ENCODE results near the gene AGTPBP1. TPM values are rescaled to one million over a fixed set of nuclear protein-coding genes. Genes with fewer than 3 reads are reported as not detected.

Gene AGTPBP1
- total and polyA plus RNA-seq, 2 experiments from 2014 or later: 31.4 to 58.0 TPM

DNA sequence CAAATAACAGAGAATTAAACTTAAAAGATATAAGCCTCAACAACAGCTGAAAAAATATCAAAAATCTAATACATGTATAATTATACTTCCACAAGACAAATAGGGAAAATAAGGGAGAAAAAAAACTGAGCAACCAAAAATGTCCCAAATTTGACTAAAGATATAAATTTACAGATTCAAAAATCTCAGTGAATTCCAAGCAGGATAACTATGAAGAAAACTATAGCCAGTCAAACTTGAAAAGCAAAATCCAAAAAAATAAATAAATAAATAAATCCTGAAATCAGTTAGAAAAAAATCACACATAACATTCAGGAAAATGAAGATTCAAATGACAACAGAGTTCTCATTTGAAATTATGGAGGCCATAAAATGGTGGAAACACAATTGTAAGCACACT, 56.7 kb downstream of the AGTPBP1 start (continued):
- TF ChIP-seq ZNF462 (CRISPR knock-in tag; IDR thresholded peaks at IDR 0.05) (no peak), POLR2AphosphoS5 (IDR thresholded peaks at IDR 0.05; ENCODE audit: low read depth) (no peak), ZNF331 (CRISPR knock-in tag; IDR thresholded peaks at IDR 0.05; ENCODE audit: low read depth) (no peak), STAT1 (IDR thresholded peaks at IDR 0.05; ENCODE audit: unreplicated experiment) (no peak)

DNA sequence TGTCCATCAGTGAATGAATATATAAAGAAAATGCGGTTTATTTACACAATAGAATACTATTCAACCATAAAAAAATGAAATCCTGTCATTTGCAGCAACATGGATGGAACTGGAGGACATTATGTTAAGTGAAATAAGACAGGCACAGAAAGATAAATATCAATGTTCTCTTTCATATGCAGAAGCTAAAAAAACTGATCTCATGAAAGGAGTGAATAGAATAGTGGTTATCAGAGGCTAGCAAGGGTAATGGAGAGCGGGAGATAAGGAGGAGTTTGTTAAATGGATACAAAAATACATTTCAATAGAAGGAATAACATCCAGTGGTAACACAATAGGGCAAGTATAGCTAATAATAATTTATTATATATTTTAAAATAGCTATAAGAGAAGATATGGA, 65.0 kb downstream of the AGTPBP1 start:
- H3K4me3 ChIP-seq: no peak overlapping the region
- H3K27me3 ChIP-seq (ENCODE audit: insufficient read depth): no peaks in the 10 kb centered on the region
- H3K27ac ChIP-seq (ENCODE audit: low read depth): no peak overlapping the region
- H3K9me3 Mint-ChIP-seq: no peaks in the 10 kb centered on the region
- no peaks in the 10 kb centered on the region for H3K27me3 Mint-ChIP-seq (ENCODE audit: insufficient read depth, low read depth, poor library complexity)
- no peaks in the 10 kb centered on the region for H3K79me2 ChIP-seq (replicated peaks; ENCODE audit: insufficient read depth)
- H3K9me2 ChIP-seq (ENCODE audit: insufficient read depth): no peaks in the 10 kb centered on the region
- no peak overlapping the region for H3K4me3 Mint-ChIP-seq
- H3K27ac Mint-ChIP-seq: no peak overlapping the region
- no peak for ATAC-seq
- no peaks in the 10 kb centered on the region for H3F3A ChIP-seq (replicated peaks; ENCODE audit: low read depth)
- no peaks in the 10 kb centered on the region for H3K4me1 ChIP-seq (ENCODE audit: insufficient read depth)
- no peaks in the 10 kb centered on the region for H4K20me1 ChIP-seq (replicated peaks; ENCODE audit: insufficient read depth)
- H3K36me3 ChIP-seq (ENCODE audit: insufficient read depth): no peaks in the 10 kb centered on the region
- H2AFZ ChIP-seq: no peak overlapping the region
- H3K4me1 Mint-ChIP-seq: no peaks in the 10 kb centered on the region
- no peak for DNase-seq (ENCODE audit: low spot score)
- no peak overlapping the region for H3K4me2 ChIP-seq
- H3K36me3 Mint-ChIP-seq (ENCODE audit: low read depth): peaks cover 29% of the 10 kb centered on the region
- TF ChIP-seq JUNB (IDR thresholded peaks at IDR 0.05; ENCODE audit: unreplicated experiment): no peak
- no peak for TF ChIP-seq EZH2 (IDR thresholded peaks at IDR 0.05; ENCODE audit: low read depth, unreplicated experiment)
- no peak for TF ChIP-seq NANOG (IDR thresholded peaks at IDR 0.05; ENCODE audit: borderline replicate concordance)
- TF ChIP-seq, protein P1, sequence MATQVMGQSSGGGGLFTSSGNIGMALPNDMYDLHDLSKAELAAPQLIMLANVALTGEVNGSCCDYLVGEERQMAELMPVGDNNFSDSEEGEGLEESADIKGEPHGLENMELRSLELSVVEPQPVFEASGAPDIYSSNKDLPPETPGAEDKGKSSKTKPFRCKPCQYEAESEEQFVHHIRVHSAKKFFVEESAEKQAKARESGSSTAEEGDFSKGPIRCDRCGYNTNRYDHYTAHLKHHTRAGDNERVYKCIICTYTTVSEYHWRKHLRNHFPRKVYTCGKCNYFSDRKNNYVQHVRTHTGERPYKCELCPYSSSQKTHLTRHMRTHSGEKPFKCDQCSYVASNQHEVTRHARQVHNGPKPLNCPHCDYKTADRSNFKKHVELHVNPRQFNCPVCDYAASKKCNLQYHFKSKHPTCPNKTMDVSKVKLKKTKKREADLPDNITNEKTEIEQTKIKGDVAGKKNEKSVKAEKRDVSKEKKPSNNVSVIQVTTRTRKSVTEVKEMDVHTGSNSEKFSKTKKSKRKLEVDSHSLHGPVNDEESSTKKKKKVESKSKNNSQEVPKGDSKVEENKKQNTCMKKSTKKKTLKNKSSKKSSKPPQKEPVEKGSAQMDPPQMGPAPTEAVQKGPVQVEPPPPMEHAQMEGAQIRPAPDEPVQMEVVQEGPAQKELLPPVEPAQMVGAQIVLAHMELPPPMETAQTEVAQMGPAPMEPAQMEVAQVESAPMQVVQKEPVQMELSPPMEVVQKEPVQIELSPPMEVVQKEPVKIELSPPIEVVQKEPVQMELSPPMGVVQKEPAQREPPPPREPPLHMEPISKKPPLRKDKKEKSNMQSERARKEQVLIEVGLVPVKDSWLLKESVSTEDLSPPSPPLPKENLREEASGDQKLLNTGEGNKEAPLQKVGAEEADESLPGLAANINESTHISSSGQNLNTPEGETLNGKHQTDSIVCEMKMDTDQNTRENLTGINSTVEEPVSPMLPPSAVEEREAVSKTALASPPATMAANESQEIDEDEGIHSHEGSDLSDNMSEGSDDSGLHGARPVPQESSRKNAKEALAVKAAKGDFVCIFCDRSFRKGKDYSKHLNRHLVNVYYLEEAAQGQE (IDR thresholded peaks at IDR 0.05; ENCODE audit: unreplicated experiment): no peak
- TF ChIP-seq ZNF331 (CRISPR knock-in tag; IDR thresholded peaks at IDR 0.05; ENCODE audit: low read depth): no peak
- TF ChIP-seq, protein P2, sequence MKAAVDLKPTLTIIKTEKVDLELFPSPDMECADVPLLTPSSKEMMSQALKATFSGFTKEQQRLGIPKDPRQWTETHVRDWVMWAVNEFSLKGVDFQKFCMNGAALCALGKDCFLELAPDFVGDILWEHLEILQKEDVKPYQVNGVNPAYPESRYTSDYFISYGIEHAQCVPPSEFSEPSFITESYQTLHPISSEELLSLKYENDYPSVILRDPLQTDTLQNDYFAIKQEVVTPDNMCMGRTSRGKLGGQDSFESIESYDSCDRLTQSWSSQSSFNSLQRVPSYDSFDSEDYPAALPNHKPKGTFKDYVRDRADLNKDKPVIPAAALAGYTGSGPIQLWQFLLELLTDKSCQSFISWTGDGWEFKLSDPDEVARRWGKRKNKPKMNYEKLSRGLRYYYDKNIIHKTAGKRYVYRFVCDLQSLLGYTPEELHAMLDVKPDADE (IDR thresholded peaks at IDR 0.05): no peak
- no peak for TF ChIP-seq ZNF114 (CRISPR knock-in tag; IDR thresholded peaks at IDR 0.05)
- no peak for TF ChIP-seq CREB1 (CRISPR knock-in tag; IDR thresholded peaks at IDR 0.05; ENCODE audit: low read depth)
- no peak for TF ChIP-seq EZH2phosphoT487 (IDR thresholded peaks at IDR 0.05; ENCODE audit: unreplicated experiment)
- TF ChIP-seq, protein P3, sequence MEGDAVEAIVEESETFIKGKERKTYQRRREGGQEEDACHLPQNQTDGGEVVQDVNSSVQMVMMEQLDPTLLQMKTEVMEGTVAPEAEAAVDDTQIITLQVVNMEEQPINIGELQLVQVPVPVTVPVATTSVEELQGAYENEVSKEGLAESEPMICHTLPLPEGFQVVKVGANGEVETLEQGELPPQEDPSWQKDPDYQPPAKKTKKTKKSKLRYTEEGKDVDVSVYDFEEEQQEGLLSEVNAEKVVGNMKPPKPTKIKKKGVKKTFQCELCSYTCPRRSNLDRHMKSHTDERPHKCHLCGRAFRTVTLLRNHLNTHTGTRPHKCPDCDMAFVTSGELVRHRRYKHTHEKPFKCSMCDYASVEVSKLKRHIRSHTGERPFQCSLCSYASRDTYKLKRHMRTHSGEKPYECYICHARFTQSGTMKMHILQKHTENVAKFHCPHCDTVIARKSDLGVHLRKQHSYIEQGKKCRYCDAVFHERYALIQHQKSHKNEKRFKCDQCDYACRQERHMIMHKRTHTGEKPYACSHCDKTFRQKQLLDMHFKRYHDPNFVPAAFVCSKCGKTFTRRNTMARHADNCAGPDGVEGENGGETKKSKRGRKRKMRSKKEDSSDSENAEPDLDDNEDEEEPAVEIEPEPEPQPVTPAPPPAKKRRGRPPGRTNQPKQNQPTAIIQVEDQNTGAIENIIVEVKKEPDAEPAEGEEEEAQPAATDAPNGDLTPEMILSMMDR (conservative IDR thresholded peaks at IDR 0.05; ENCODE audit: low read depth in 2 of 2): no peak
